Keratinocyte (primary cell): ENCODE results near the gene GCNT4. TPM values are rescaled to one million over a fixed set of nuclear protein-coding genes. Genes with fewer than 3 reads are reported as not detected.

ENCODE experiments used
- DNase-seq: peaks from one replicate; pipeline ENCODE4 v3.0.0-alpha.2; 2011; ENCODE audit warnings: low read depth, missing footprints, low spot score
- FAIRE-seq: peaks from 2 replicates; lab custom pipeline; 2011; peaks lifted over from hg19 to GRCh38; lab: Jason Lieb, UNC
- H2AFZ ChIP-seq: 2 replicates; pipeline ENCODE4 v1.6.0; 2012; ENCODE audit warnings: low read length, control low read depth, inconsistent platforms; ENCODE audit not compliant: control insufficient read depth
- H3K27ac ChIP-seq: 2 replicates; pipeline ENCODE4 v1.5.1; 2011; ENCODE audit warnings: low read length; ENCODE audit not compliant: control insufficient read depth, insufficient read depth
- H3K27me3 ChIP-seq: 3 replicates; pipeline ENCODE4 v1.6.0; 2011; ENCODE audit warnings: low read length; ENCODE audit not compliant: control insufficient read depth, insufficient read depth; ENCODE audit errors: extremely low read depth
- H3K36me3 ChIP-seq, 2 experiments: 2 replicates in 1 of 2; 3 replicates in 1 of 2; pipeline ENCODE4 v1.5.1; 2011; ENCODE audit warnings: low read length in 2 of 2, mild to moderate bottlenecking in 1 of 2; ENCODE audit not compliant: control insufficient read depth in 2 of 2, insufficient read depth in 2 of 2; ENCODE audit errors: extremely low read depth in 1 of 2
- H3K4me1 ChIP-seq: 3 replicates; pipeline ENCODE4 v1.5.1; 2011; ENCODE audit warnings: low read length; ENCODE audit not compliant: control insufficient read depth, insufficient read depth; ENCODE audit errors: extremely low read depth
- H3K4me2 ChIP-seq: 3 replicates; pipeline ENCODE4 v1.6.0; 2011; ENCODE audit warnings: low read depth, low read length; ENCODE audit not compliant: control insufficient read depth, insufficient read depth; ENCODE audit errors: extremely low read depth
- H3K4me3 ChIP-seq, 3 experiments: fragments of 200-600 bp in 1 of 3; sonication (generic) in 1 of 3; 2 replicates in 2 of 3; 3 replicates in 1 of 3; pipeline ENCODE4 v1.5.1; 2011 to 2016; ENCODE audit warnings: low read length in 3 of 3, mild to moderate bottlenecking in 3 of 3, control low read depth in 2 of 3, inconsistent platforms in 1 of 3, low read depth in 1 of 3, mixed read lengths in 1 of 3, mixed run types in 1 of 3, moderate library complexity in 1 of 3; ENCODE audit not compliant: control insufficient read depth in 2 of 3, insufficient read depth in 2 of 3; ENCODE audit errors: extremely low read depth in 1 of 3
- H3K79me2 ChIP-seq: 2 replicates; pipeline ENCODE4 v1.6.0; 2012; ENCODE audit warnings: low read length; ENCODE audit not compliant: control insufficient read depth, insufficient read depth
- H3K9ac ChIP-seq: 3 replicates; pipeline ENCODE4 v1.6.0; 2011; ENCODE audit warnings: low read length; ENCODE audit not compliant: control insufficient read depth, insufficient read depth; ENCODE audit errors: extremely low read depth
- H3K9me1 ChIP-seq: 3 replicates; pipeline ENCODE4 v1.6.0; 2011; ENCODE audit warnings: low read length; ENCODE audit not compliant: control insufficient read depth, insufficient read depth; ENCODE audit errors: extremely low read depth
- H3K9me3 ChIP-seq: 2 replicates; pipeline ENCODE4 v1.5.1; 2012; ENCODE audit warnings: low read depth, low read length; ENCODE audit not compliant: control insufficient read depth
- H4K20me1 ChIP-seq: 3 replicates; pipeline ENCODE4 v1.6.0; 2011; ENCODE audit warnings: low read length; ENCODE audit not compliant: control insufficient read depth, insufficient read depth; ENCODE audit errors: extremely low read depth
- EZH2 ChIP-seq: IDR thresholded peaks from one replicate; pipeline ENCODE4 v1.6.1; 2012; ENCODE audit warnings: inconsistent platforms, mild to moderate bottlenecking, low read length, moderate library complexity
- dilution Hi-C: fragments of 300-500 bp; cut with MboI; formaldehyde crosslinking; loops from one replicate; pipeline ENCODE4 v1.7.0; 2020; ENCODE audit warnings: low sequenced_read_pairs; ENCODE audit not compliant: extremely low pct_ligation_motif_present
- polyA plus RNA-seq, 5 experiments: library from polyadenylated mRNA; depleted of rRNA in 3 of 5; stranded (reverse) in 3 of 5; stranded (forward) in 1 of 5; unstranded in 1 of 5; fragments of >200 nt; gene quantifications; 1 replicate in 1 of 5; 2 replicates in 3 of 5; 3 replicates in 1 of 5; pipeline versions ENCODE4 v1.2.1 to v1.2.3, GENCODE V29; 2011 to 2012; ENCODE audit warnings: missing spikeins in 2 of 5, low read depth in 1 of 5, low replicate concordance in 1 of 5
- TF ChIP-seq, protein P1 (sequence below), 3 experiments: IDR thresholded peaks in 1 of 3; conservative IDR thresholded peaks in 1 of 3; optimal IDR thresholded peaks in 1 of 3; 2 replicates in 2 of 3; 3 replicates in 1 of 3; pipeline versions ENCODE3 to v1.5.1; 2011; ENCODE audit warnings: low read length in 3 of 3, mild to moderate bottlenecking in 3 of 3, moderate library complexity in 2 of 3, control low read depth in 1 of 3, inconsistent platforms in 1 of 3; ENCODE audit not compliant: insufficient read depth in 2 of 3; ENCODE audit errors: extremely low read depth in 1 of 3

Gene GCNT4
- polyA plus RNA-seq, 1 donor (not counting 4 experiments of a cell fraction or from before 2014, with no cell fraction given) = 3.2 TPM

- no peak for TF ChIP-seq EZH2
- TF ChIP-seq, protein P1, sequence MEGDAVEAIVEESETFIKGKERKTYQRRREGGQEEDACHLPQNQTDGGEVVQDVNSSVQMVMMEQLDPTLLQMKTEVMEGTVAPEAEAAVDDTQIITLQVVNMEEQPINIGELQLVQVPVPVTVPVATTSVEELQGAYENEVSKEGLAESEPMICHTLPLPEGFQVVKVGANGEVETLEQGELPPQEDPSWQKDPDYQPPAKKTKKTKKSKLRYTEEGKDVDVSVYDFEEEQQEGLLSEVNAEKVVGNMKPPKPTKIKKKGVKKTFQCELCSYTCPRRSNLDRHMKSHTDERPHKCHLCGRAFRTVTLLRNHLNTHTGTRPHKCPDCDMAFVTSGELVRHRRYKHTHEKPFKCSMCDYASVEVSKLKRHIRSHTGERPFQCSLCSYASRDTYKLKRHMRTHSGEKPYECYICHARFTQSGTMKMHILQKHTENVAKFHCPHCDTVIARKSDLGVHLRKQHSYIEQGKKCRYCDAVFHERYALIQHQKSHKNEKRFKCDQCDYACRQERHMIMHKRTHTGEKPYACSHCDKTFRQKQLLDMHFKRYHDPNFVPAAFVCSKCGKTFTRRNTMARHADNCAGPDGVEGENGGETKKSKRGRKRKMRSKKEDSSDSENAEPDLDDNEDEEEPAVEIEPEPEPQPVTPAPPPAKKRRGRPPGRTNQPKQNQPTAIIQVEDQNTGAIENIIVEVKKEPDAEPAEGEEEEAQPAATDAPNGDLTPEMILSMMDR (optimal IDR thresholded peaks at IDR 0.05 in 1 of 3, IDR thresholded peaks at IDR 0.05 in 1 of 3, conservative IDR thresholded peaks at IDR 0.05 in 1 of 3; ENCODE audit: extremely low read depth in 1 of 3, insufficient read depth in 2 of 3, low read length in 3 of 3) = no peak
- no peak overlapping the region for H3K27ac ChIP-seq
- no peak overlapping the region for H2AFZ ChIP-seq
- no peaks in the 10 kb centered on the region for H3K9me1 ChIP-seq
- H3K4me1 ChIP-seq = no peaks in the 10 kb centered on the region
- H3K36me3 ChIP-seq = no peaks in the 10 kb centered on the region
- H3K4me3 ChIP-seq = no peak overlapping the region
- no peaks in the 10 kb centered on the region for H3K27me3 ChIP-seq
- no peaks in the 10 kb centered on the region for H4K20me1 ChIP-seq
- no peaks in the 10 kb centered on the region for H3K79me2 ChIP-seq
- H3K9me3 ChIP-seq = no peaks in the 10 kb centered on the region
- dilution Hi-C loops = no loop called here
- no peak overlapping the region for H3K9ac ChIP-seq
- peak; percentile 29 for FAIRE-seq
- no peak for DNase-seq
- H3K4me2 ChIP-seq = no peak overlapping the region
These were observed 33.4 kb downstream of the GCNT4 start for GRCh38 chr5:75018805-75019587.

DNA sequence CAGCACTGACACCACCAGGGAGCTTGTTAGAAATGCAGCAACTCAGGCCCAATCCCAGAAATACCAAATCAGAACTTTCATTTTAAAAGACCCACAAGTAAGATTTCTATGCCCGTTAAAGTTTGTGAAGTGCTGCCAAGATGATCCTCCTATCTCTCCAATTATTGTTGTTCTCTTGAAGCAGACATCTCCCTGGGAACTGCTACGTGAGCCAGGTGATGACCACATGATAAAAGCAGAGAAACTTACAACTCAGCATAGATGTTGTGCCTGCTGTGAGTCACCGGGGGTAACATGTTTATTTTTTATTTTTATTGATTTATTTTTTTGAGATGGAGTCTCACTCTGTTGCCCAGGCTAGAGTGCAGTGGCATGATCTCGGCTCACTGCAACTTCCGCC lies 34.4 kb downstream of the GCNT4 start:
- FAIRE-seq (no peak), DNase-seq (no peak)
- H3K4me3 ChIP-seq = no peak overlapping the region
- no peak overlapping the region for H3K9ac ChIP-seq
- no peaks in the 10 kb centered on the region for H3K9me1 ChIP-seq
- no peaks in the 10 kb centered on the region for H4K20me1 ChIP-seq
- H3K27me3 ChIP-seq = no peaks in the 10 kb centered on the region
- H3K4me2 ChIP-seq = no peak overlapping the region
- no peak overlapping the region for H2AFZ ChIP-seq
- no peaks in the 10 kb centered on the region for H3K79me2 ChIP-seq
- dilution Hi-C loops = no loop called here
- no peaks in the 10 kb centered on the region for H3K9me3 ChIP-seq
- H3K4me1 ChIP-seq = no peaks in the 10 kb centered on the region
- no peaks in the 10 kb centered on the region for H3K36me3 ChIP-seq
- TF ChIP-seq EZH2 = no peak
- TF ChIP-seq, protein P1 (optimal IDR thresholded peaks at IDR 0.05 in 1 of 3, IDR thresholded peaks at IDR 0.05 in 1 of 3, conservative IDR thresholded peaks at IDR 0.05 in 1 of 3; ENCODE audit: extremely low read depth in 1 of 3, insufficient read depth in 2 of 3, low read length in 3 of 3) = no peak
- no peak overlapping the region for H3K27ac ChIP-seq
